HepG2 (cell line): Measurements from ENCODE around the gene ZDHHC19. TPM values are rescaled to one million over a fixed set of nuclear protein-coding genes. Genes with fewer than 3 reads are reported as not detected.
A peak's percentile ranks its signal among the peaks of the same experiment; 100 is the strongest.

Experiments
- ARHGAP35 ChIP-seq: sonication (generic); formaldehyde crosslinking; IDR thresholded peaks from 2 replicates; pipeline ENCODE4 v1.9.0; 2022; ENCODE audit warnings: mild to moderate bottlenecking, inconsistent platforms, moderate library complexity, missing genetic modification reagents, borderline replicate concordance
- CTCF ChIP-seq: sonication (generic); formaldehyde crosslinking; IDR thresholded peaks from 2 replicates; pipeline ENCODE4 v1.5.0; 2020; ENCODE audit warnings: mild to moderate bottlenecking, missing genetic modification reagents, moderate library complexity
- FOXP1 ChIP-seq, 2 experiments: fragments of 450-650 bp in 1 of 2; IDR thresholded peaks; 2 replicates each; pipeline ENCODE4 v1.6.1; 2017 to 2018; ENCODE audit warnings: antibody characterized with exemption in 1 of 2
- FOXP4 ChIP-seq: sonication (generic); formaldehyde crosslinking; IDR thresholded peaks from 2 replicates; pipeline ENCODE4 v1.4.0; 2020; ENCODE audit warnings: missing genetic modification reagents
- GMEB1 ChIP-seq: sonication (generic); formaldehyde crosslinking; IDR thresholded peaks from 2 replicates; pipeline ENCODE4 v1.5.1; 2020; ENCODE audit warnings: missing genetic modification reagents, mild to moderate bottlenecking, borderline replicate concordance
- HMG20B ChIP-seq: conservative IDR thresholded peaks from 2 replicates; pipeline ENCODE4 v1.6.1; 2016; ENCODE audit warnings: missing genetic modification reagents, missing compliant biosample characterization
- PCBP2 ChIP-seq: fragments of 200-400 bp; formaldehyde crosslinking; optimal IDR thresholded peaks from 2 replicates; pipeline ENCODE3; 2018; ENCODE audit warnings: low read length, low read depth; ENCODE audit not compliant: poor library complexity, severe bottlenecking
- PHF5A ChIP-seq: IDR thresholded peaks from one replicate; pipeline ENCODE4 v1.6.1; 2018; ENCODE audit warnings: low read depth, missing genetic modification reagents; ENCODE audit not compliant: unreplicated experiment
- ZMYM2 ChIP-seq: sonication (generic); formaldehyde crosslinking; IDR thresholded peaks from 2 replicates; pipeline ENCODE4 v1.8.0; 2022; ENCODE audit warnings: mild to moderate bottlenecking, missing genetic modification reagents
- ZNF432 ChIP-seq: sonication (generic); formaldehyde crosslinking; IDR thresholded peaks from 2 replicates; pipeline ENCODE4 v1.5.0; 2020; ENCODE audit warnings: missing genetic modification reagents, mild to moderate bottlenecking, borderline replicate concordance
- ZNF547 ChIP-seq: sonication (generic); formaldehyde crosslinking; IDR thresholded peaks from 2 replicates; pipeline ENCODE4 v1.5.1; 2020; ENCODE audit warnings: mild to moderate bottlenecking, missing genetic modification reagents
- polyA plus RNA-seq, 8 experiments: library from polyadenylated mRNA; depleted of rRNA in 3 of 8; stranded (reverse) in 7 of 8; unstranded in 1 of 8; fragments of >200 nt; fragmentation: Illumina TruSeq in 4 of 8; extraction: Trizol in 4 of 8; gene quantifications; 2 replicates each; pipeline versions ENCODE4 v1.2.1 to v1.2.3, GENCODE V29; 2011 to 2016; ENCODE audit warnings: low read depth in 4 of 8, missing spikeins in 1 of 8, mixed read lengths in 1 of 8; ENCODE audit not compliant: insufficient read depth in 1 of 8
- total RNA-seq, 5 experiments: library from RNA; depleted of rRNA; stranded (reverse); fragments of >200 nt; fragmentation: Illumina TruSeq; extraction: Trizol; gene quantifications; 2 replicates each; pipeline ENCODE4 v1.2.3, GENCODE V29; 2016; ENCODE audit warnings: low read depth in 1 of 5
- TF ChIP-seq, protein P1 (sequence below): sonication (generic); formaldehyde crosslinking; conservative IDR thresholded peaks from 2 replicates; pipeline ENCODE4 v1.5.0; 2020; ENCODE audit warnings: missing genetic modification reagents
- TF ChIP-seq, protein P2 (sequence below): sonication (generic); formaldehyde crosslinking; IDR thresholded peaks from 2 replicates; pipeline ENCODE4 v1.5.0; 2020; ENCODE audit warnings: missing genetic modification reagents
- TF ChIP-seq, protein P3 (sequence below): sonication (generic); formaldehyde crosslinking; IDR thresholded peaks from 2 replicates; pipeline ENCODE4 v1.5.1; 2020; ENCODE audit warnings: mild to moderate bottlenecking, missing genetic modification reagents, borderline replicate concordance

Gene ZDHHC19
- total and polyA plus RNA-seq, 2 of the 13 experiments (the other 11 are each of a cell fraction or from before 2014, with no cell fraction given): 0.22 to 0.53 TPM

DNA sequence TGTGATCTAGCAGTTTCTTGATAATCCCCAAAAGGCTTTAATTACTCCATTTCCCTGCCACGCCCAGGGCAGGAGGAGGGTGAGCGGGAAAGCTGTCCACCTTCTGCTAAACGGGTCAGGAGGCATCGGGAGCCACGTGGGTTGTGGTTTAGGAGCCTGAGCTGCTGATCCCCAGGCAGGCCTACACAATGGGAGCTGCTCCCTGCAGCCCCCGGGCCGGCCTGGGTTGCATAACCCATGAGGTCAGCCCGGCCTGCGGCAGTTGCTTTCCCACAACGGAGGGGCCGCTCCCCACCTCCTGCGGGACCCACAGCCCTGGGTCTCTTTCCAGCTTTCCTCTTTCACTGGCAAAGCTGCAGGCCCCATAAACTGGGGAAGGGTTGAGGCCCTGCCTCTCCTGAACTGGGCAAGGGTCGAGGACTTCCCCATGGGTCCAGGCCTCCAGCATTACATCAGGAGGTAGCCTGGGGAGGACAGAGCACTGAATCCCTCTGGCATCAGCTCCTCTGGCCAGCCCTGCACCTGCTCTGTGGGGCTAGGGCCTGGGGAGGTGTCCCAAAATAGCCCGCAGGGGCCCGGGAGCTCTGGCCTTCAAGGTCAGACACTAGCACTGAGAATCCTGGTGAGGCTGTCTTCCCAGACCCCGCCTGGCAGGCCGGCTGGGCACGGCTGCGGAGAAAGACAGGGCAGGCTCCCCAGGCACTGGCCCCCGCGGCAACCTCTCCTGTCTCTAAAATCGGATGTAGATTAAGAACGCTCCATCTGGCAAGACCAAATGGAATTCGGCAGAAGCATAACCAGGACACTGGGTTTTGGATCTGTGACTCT, 47.3 kb downstream of the ZDHHC19 start (continued):
- TF ChIP-seq ZNF547: no peak
- TF ChIP-seq, protein P1, sequence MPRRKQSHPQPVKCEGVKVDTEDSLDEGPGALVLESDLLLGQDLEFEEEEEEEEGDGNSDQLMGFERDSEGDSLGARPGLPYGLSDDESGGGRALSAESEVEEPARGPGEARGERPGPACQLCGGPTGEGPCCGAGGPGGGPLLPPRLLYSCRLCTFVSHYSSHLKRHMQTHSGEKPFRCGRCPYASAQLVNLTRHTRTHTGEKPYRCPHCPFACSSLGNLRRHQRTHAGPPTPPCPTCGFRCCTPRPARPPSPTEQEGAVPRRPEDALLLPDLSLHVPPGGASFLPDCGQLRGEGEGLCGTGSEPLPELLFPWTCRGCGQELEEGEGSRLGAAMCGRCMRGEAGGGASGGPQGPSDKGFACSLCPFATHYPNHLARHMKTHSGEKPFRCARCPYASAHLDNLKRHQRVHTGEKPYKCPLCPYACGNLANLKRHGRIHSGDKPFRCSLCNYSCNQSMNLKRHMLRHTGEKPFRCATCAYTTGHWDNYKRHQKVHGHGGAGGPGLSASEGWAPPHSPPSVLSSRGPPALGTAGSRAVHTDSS (CRISPR knock-in tag): no peak
- TF ChIP-seq HMG20B (CRISPR knock-in tag): peak; percentile 50; the same call in 1 of the 2 replicates
- TF ChIP-seq FOXP1 (IDR thresholded peaks at IDR 0.05): no peak
- TF ChIP-seq FOXP1 (CRISPR knock-in tag; IDR thresholded peaks at IDR 0.05): no peak
- no peak for TF ChIP-seq CTCF
- TF ChIP-seq FOXP4 (CRISPR knock-in tag): no peak
- TF ChIP-seq ZMYM2 (CRISPR knock-in tag): no peak
- no peak for TF ChIP-seq PCBP2
- TF ChIP-seq, protein P2, sequence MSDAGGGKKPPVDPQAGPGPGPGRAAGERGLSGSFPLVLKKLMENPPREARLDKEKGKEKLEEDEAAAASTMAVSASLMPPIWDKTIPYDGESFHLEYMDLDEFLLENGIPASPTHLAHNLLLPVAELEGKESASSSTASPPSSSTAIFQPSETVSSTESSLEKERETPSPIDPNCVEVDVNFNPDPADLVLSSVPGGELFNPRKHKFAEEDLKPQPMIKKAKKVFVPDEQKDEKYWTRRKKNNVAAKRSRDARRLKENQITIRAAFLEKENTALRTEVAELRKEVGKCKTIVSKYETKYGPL (CRISPR knock-in tag): peak; percentile 98
- no peak for TF ChIP-seq ZNF432 (CRISPR knock-in tag)
- TF ChIP-seq GMEB1: no peak
- no peak for TF ChIP-seq PHF5A (CRISPR knock-in tag)
- TF ChIP-seq ARHGAP35 (CRISPR knock-in tag): no peak
- TF ChIP-seq, protein P3, sequence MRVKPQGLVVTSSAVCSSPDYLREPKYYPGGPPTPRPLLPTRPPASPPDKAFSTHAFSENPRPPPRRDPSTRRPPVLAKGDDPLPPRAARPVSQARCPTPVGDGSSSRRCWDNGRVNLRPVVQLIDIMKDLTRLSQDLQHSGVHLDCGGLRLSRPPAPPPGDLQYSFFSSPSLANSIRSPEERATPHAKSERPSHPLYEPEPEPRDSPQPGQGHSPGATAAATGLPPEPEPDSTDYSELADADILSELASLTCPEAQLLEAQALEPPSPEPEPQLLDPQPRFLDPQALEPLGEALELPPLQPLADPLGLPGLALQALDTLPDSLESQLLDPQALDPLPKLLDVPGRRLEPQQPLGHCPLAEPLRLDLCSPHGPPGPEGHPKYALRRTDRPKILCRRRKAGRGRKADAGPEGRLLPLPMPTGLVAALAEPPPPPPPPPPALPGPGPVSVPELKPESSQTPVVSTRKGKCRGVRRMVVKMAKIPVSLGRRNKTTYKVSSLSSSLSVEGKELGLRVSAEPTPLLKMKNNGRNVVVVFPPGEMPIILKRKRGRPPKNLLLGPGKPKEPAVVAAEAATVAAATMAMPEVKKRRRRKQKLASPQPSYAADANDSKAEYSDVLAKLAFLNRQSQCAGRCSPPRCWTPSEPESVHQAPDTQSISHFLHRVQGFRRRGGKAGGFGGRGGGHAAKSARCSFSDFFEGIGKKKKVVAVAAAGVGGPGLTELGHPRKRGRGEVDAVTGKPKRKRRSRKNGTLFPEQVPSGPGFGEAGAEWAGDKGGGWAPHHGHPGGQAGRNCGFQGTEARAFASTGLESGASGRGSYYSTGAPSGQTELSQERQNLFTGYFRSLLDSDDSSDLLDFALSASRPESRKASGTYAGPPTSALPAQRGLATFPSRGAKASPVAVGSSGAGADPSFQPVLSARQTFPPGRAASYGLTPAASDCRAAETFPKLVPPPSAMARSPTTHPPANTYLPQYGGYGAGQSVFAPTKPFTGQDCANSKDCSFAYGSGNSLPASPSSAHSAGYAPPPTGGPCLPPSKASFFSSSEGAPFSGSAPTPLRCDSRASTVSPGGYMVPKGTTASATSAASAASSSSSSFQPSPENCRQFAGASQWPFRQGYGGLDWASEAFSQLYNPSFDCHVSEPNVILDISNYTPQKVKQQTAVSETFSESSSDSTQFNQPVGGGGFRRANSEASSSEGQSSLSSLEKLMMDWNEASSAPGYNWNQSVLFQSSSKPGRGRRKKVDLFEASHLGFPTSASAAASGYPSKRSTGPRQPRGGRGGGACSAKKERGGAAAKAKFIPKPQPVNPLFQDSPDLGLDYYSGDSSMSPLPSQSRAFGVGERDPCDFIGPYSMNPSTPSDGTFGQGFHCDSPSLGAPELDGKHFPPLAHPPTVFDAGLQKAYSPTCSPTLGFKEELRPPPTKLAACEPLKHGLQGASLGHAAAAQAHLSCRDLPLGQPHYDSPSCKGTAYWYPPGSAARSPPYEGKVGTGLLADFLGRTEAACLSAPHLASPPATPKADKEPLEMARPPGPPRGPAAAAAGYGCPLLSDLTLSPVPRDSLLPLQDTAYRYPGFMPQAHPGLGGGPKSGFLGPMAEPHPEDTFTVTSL (CRISPR knock-in tag): no peak
